SU-DHL-6 (cell line): ENCODE measurements around the gene CXXC5.

ENCODE experiments used
- CTCF ChIP-seq: fragments of 200-600 bp; sonication (generic); IDR thresholded peaks from one replicate; pipeline ENCODE4 v1.5.1; 2017; ENCODE audit warnings: antibody characterized with exemption, mild to moderate bottlenecking, low read length, moderate library complexity; ENCODE audit not compliant: insufficient read depth, poor library complexity, severe bottlenecking
- EZH2phosphoT487 ChIP-seq: fragments of 200-600 bp; sonication (generic), shearing (Covaris generic); conservative IDR thresholded peaks from 2 replicates; pipeline ENCODE4 v1.6.1; 2018; ENCODE audit warnings: mild to moderate bottlenecking, antibody characterized with exemption, low read length, moderate library complexity, mixed read lengths

- TF ChIP-seq CTCF (no peak), EZH2phosphoT487 (no peak)
Measured at GRCh38 chr5:139631520-139632165, 16.5 kb upstream of the CXXC5 start.
